ENCODE results near the gene PAX7. TPM values are rescaled to one million over a fixed set of nuclear protein-coding genes. Genes with fewer than 3 reads are reported as not detected.

PAX7 gene
- total and polyA plus RNA-seq, 2 experiments from 2014 or later, result 0.03 TPM; not detected in 1

- H3K79me2 ChIP-seq (replicated peaks; ENCODE audit: insufficient read depth), result no peaks in the 10 kb centered on the region
- peaks cover 7% of the 10 kb centered on the region for H3K27me3 Mint-ChIP-seq (ENCODE audit: insufficient read depth, low read depth, poor library complexity)
- TF ChIP-seq REST (IDR thresholded peaks at IDR 0.05; ENCODE audit: unreplicated experiment) (no peak), EZH2phosphoT487 (IDR thresholded peaks at IDR 0.05; ENCODE audit: unreplicated experiment) (no peak), CTCF (conservative IDR thresholded peaks at IDR 0.05; ENCODE audit: low read depth in 2 of 2) (no peak), POLR2AphosphoS5 (IDR thresholded peaks at IDR 0.05; ENCODE audit: low read depth) (no peak)
Observed at GRCh38 chr1:18701183-18701582, 70.5 kb downstream of the PAX7 start.

GRCh38 chr1:18703041-18703621 lies 72.5 kb downstream of the PAX7 start:
- H3K4me1 ChIP-seq (ENCODE audit: insufficient read depth), result no peaks in the 10 kb centered on the region
- peak; percentile 90 for ATAC-seq
- H2AFZ ChIP-seq, result peak overlapping the region; percentile 94
- H4K20me1 ChIP-seq (replicated peaks; ENCODE audit: insufficient read depth), result no peaks in the 10 kb centered on the region
- TF ChIP-seq EZH2 (IDR thresholded peaks at IDR 0.05; ENCODE audit: low read depth, unreplicated experiment) (no peak), ZNF331 (CRISPR knock-in tag; IDR thresholded peaks at IDR 0.05; ENCODE audit: low read depth) (no peak), POLR2AphosphoS5 (IDR thresholded peaks at IDR 0.05; ENCODE audit: low read depth) (no peak), CTCF (conservative IDR thresholded peaks at IDR 0.05; ENCODE audit: low read depth in 2 of 2) (peak in 1 of 2 experiments; percentile 70; a peak in 2 of 4 replicates), ZNF114 (CRISPR knock-in tag; IDR thresholded peaks at IDR 0.05) (no peak), ETS1 (IDR thresholded peaks at IDR 0.05) (no peak), NANOG (IDR thresholded peaks at IDR 0.05; ENCODE audit: borderline replicate concordance) (no peak), JUNB (IDR thresholded peaks at IDR 0.05; ENCODE audit: unreplicated experiment) (no peak), EZH2phosphoT487 (IDR thresholded peaks at IDR 0.05; ENCODE audit: unreplicated experiment) (no peak)
- peak; percentile 53 for DNase-seq (ENCODE audit: low spot score)
- H3K36me3 Mint-ChIP-seq (ENCODE audit: low read depth), result no peaks in the 10 kb centered on the region
- no peak overlapping the region for H3K27ac ChIP-seq (ENCODE audit: low read depth)
- H3K79me2 ChIP-seq (replicated peaks; ENCODE audit: insufficient read depth), result no peaks in the 10 kb centered on the region
- H3K4me2 ChIP-seq, result no peak overlapping the region
- peaks cover 5% of the 10 kb centered on the region for H3K27me3 Mint-ChIP-seq (ENCODE audit: insufficient read depth, low read depth, poor library complexity)
- H3F3A ChIP-seq (replicated peaks; ENCODE audit: low read depth), result no peaks in the 10 kb centered on the region
- no peaks in the 10 kb centered on the region for H3K27me3 ChIP-seq (ENCODE audit: insufficient read depth)
- no peak overlapping the region for H3K4me3 ChIP-seq
- H3K4me1 Mint-ChIP-seq, result 0 out of 3 replicates have a peak, but pooled peaks cover 2% of the 10 kb centered on the region
- no peaks in the 10 kb centered on the region for H3K9me2 ChIP-seq (ENCODE audit: insufficient read depth)
- H3K27ac Mint-ChIP-seq, result no peak overlapping the region
- no peak overlapping the region for H3K4me3 Mint-ChIP-seq
- H3K9me3 Mint-ChIP-seq, result no peaks in the 10 kb centered on the region
- no peaks in the 10 kb centered on the region for H3K36me3 ChIP-seq (ENCODE audit: insufficient read depth)

More at GRCh38 chr1:18701183-18701582, 70.5 kb downstream of the PAX7 start:
- Mint-ChIP-seq H3K4me3 (no peak overlapping the region), H3K4me1 (0 out of 3 replicates have a peak, but pooled peaks cover 2% of the 10 kb centered on the region), H3K27ac (no peak overlapping the region), H3K36me3 (ENCODE audit: low read depth) (no peaks in the 10 kb centered on the region), H3K9me3 (no peaks in the 10 kb centered on the region)
- H2AFZ ChIP-seq, result no peak overlapping the region
- H3K9me2 ChIP-seq (ENCODE audit: insufficient read depth), result no peaks in the 10 kb centered on the region
- no peak for ATAC-seq
- no peaks in the 10 kb centered on the region for H4K20me1 ChIP-seq (replicated peaks; ENCODE audit: insufficient read depth)
- H3K36me3 ChIP-seq (ENCODE audit: insufficient read depth), result no peaks in the 10 kb centered on the region
- no peak overlapping the region for H3K27ac ChIP-seq (ENCODE audit: low read depth)
- no peak overlapping the region for H3K4me2 ChIP-seq
- H3K4me1 ChIP-seq (ENCODE audit: insufficient read depth), result no peaks in the 10 kb centered on the region
- H3K4me3 ChIP-seq, result no peak overlapping the region
- H3K27me3 ChIP-seq (ENCODE audit: insufficient read depth), result no peaks in the 10 kb centered on the region
- H3F3A ChIP-seq (replicated peaks; ENCODE audit: low read depth), result no peaks in the 10 kb centered on the region
- no peak for DNase-seq (ENCODE audit: low spot score)
